HG02852 (cell line): ENCODE measurements around the gene MLH1.

Experiments
- ATAC-seq: cut with Tn5 transposase; IDR thresholded peaks from one replicate; pipeline ENCODE4 v1.9.1; 2021; ENCODE audit warnings: mild to moderate bottlenecking, moderate library complexity; ENCODE audit not compliant: unreplicated experiment

MLH1 gene

GRCh38 chr3:37086918-37087317 is 93.6 kb downstream of the MLH1 start:
- ATAC-seq: no peak

- no peak for ATAC-seq
These were observed 94.6 kb downstream of the MLH1 start for GRCh38 chr3:37087870-37088269.

GRCh38 chr3:37092484-37092883 is 99.2 kb downstream of the MLH1 start:
- ATAC-seq: no peak

GRCh38 chr3:37093481-37093880 is 100.2 kb downstream of the MLH1 start:
- no peak for ATAC-seq

GRCh38 chr3:37094636-37095035 is 101.3 kb downstream of the MLH1 start:
- ATAC-seq: no peak

GRCh38 chr3:37096288-37096687 is 103.0 kb downstream of the MLH1 start:
- ATAC-seq: no peak

- no peak for ATAC-seq
These were observed 103.7 kb downstream of the MLH1 start for GRCh38 chr3:37096975-37097374.

GRCh38 chr3:37097776-37098175 is 104.5 kb downstream of the MLH1 start:
- ATAC-seq: no peak

- no peak for ATAC-seq
These were observed 105.6 kb downstream of the MLH1 start for GRCh38 chr3:37098884-37099283.

- ATAC-seq: no peak
These were observed 106.2 kb downstream of the MLH1 start for GRCh38 chr3:37099469-37099868.

GRCh38 chr3:37100411-37100810 is 107.1 kb downstream of the MLH1 start:
- no peak for ATAC-seq
